ENCODE measurements around the gene C1orf159. TPM values are rescaled to one million over a fixed set of nuclear protein-coding genes. Genes with fewer than 3 reads are reported as not detected.

Gene C1orf159
- total and polyA plus RNA-seq, 4 donors = 3.9 to 7.0 (median 4.7) TPM

- TF ChIP-seq ZBTB33 (IDR thresholded peaks at IDR 0.05) (no peak), FOXA2 (IDR thresholded peaks at IDR 0.05) (no peak), RXRA (IDR thresholded peaks at IDR 0.05) (no peak), EGR1 (IDR thresholded peaks at IDR 0.05; ENCODE audit: low read depth in 2 of 2) (no peak), NR2F2 (IDR thresholded peaks at IDR 0.05) (no peak), JUND (IDR thresholded peaks at IDR 0.05) (no peak), MAX (IDR thresholded peaks at IDR 0.05) (no peak), RAD21 (IDR thresholded peaks at IDR 0.05) (no peak)
Measured at GRCh38 chr1:1041092-1041523, 74.8 kb downstream of the C1orf159 start (continued).

- peak; percentile 10 for TF ChIP-seq CTCF (IDR thresholded peaks at IDR 0.05; ENCODE audit: low read depth, low read length, missing input control)
- no peak for TF ChIP-seq RXRA (IDR thresholded peaks at IDR 0.05)
- peak; percentile 78 for DNase-seq (ENCODE audit: low spot score)
- H3K27me3 ChIP-seq (ENCODE audit: control insufficient read depth in 4 of 4, insufficient read depth in 4 of 4, low read length in 3 of 4) = peaks cover 0 to 3% (median 0%) of the 10 kb centered on the region in 4 donors
- H3K4me1 ChIP-seq (ENCODE audit: control insufficient read depth in 4 of 4, insufficient read depth in 4 of 4, low read length in 3 of 4) = peaks cover 8 to 13% (median 10%) of the 10 kb centered on the region in 4 donors
- no peak overlapping the region for H3K27ac ChIP-seq (ENCODE audit: low read depth in 1 of 2, low read length in 2 of 2)
- H3K9ac ChIP-seq (ENCODE audit: low read depth in 1 of 2, low read length in 2 of 2) = no peak overlapping the region
- no peaks in the 10 kb centered on the region for H3K9me3 ChIP-seq (ENCODE audit: control insufficient read depth in 4 of 4, low read length in 3 of 4)
- WGBS = 9% methylated on average over 99 of the region's 99 CpGs
- peaks cover 0 to 8% (median 4%) of the 10 kb centered on the region in 4 donors for H3K36me3 ChIP-seq (ENCODE audit: control insufficient read depth in 4 of 4, insufficient read depth in 3 of 4, low read depth in 1 of 4, low read length in 3 of 4)
- peak overlapping the region in 1 of 3 donors; percentile 38 for H3K4me3 ChIP-seq (ENCODE audit: low read depth in 1 of 3, low read length in 3 of 3)
Measured at GRCh38 chr1:1040004-1040991, 75.6 kb downstream of the C1orf159 start.

- WGBS = 61% methylated on average over 17 of the region's 17 CpGs
- peaks cover 0 to 3% (median 0%) of the 10 kb centered on the region in 4 donors for H3K27me3 ChIP-seq (ENCODE audit: control insufficient read depth in 4 of 4, insufficient read depth in 4 of 4, low read length in 3 of 4)
- no peak overlapping the region for H3K4me3 ChIP-seq (ENCODE audit: low read depth in 1 of 3, low read length in 3 of 3)
- no peak overlapping the region for H3K27ac ChIP-seq (ENCODE audit: low read depth in 1 of 2, low read length in 2 of 2)
- peaks cover 8 to 13% (median 10%) of the 10 kb centered on the region in 4 donors for H3K4me1 ChIP-seq (ENCODE audit: control insufficient read depth in 4 of 4, insufficient read depth in 4 of 4, low read length in 3 of 4)
- H3K36me3 ChIP-seq (ENCODE audit: control insufficient read depth in 4 of 4, insufficient read depth in 3 of 4, low read depth in 1 of 4, low read length in 3 of 4) = peaks cover 0 to 2% (median 1%) of the 10 kb centered on the region in 4 donors
- DNase-seq (ENCODE audit: low spot score) = no peak
- H3K9me3 ChIP-seq (ENCODE audit: control insufficient read depth in 4 of 4, low read length in 3 of 4) = no peaks in the 10 kb centered on the region
- no peak overlapping the region for H3K9ac ChIP-seq (ENCODE audit: low read depth in 1 of 2, low read length in 2 of 2)
- TF ChIP-seq FOXA1 (IDR thresholded peaks at IDR 0.05) (no peak), YY1 (IDR thresholded peaks at IDR 0.05) (no peak), MAX (IDR thresholded peaks at IDR 0.05) (no peak)
Measured at GRCh38 chr1:1039145-1039910, 76.6 kb downstream of the C1orf159 start.

Data from liver (tissue), 9 donors.